HepG2 (cell line): Measurements from ENCODE around the gene PIH1D2. TPM values are rescaled to one million over a fixed set of nuclear protein-coding genes. Genes with fewer than 3 reads are reported as not detected.

Experiments used
- CC2D1A ChIP-seq: sonication (generic); formaldehyde crosslinking; IDR thresholded peaks from 2 replicates; pipeline ENCODE4 v1.8.1; 2023; ENCODE audit warnings: mild to moderate bottlenecking, missing genetic modification reagents
- HNF4A ChIP-seq: sonication (generic); formaldehyde crosslinking; IDR thresholded peaks from 2 replicates; pipeline ENCODE4 v1.4.0; 2020; ENCODE audit warnings: missing genetic modification reagents
- IKZF1 ChIP-seq: fragments of 450-650 bp; IDR thresholded peaks from 2 replicates; pipeline ENCODE4 v1.7.1; 2016
- MAFF ChIP-seq: IDR thresholded peaks from 2 replicates; pipeline ENCODE4 v1.6.1; 2011; ENCODE audit warnings: low read depth, low read length, improper control_type of control experiment
- MATR3 ChIP-seq: sonication (generic); formaldehyde crosslinking; IDR thresholded peaks from 2 replicates; pipeline ENCODE4 v1.4.0; 2020; ENCODE audit warnings: missing genetic modification reagents
- NKX3-1 ChIP-seq: sonication (generic); formaldehyde crosslinking; IDR thresholded peaks from 2 replicates; pipeline ENCODE4 v1.5.0; 2020; ENCODE audit warnings: missing genetic modification reagents
- NR2C2 ChIP-seq: sonication (generic); formaldehyde crosslinking; IDR thresholded peaks from 2 replicates; pipeline ENCODE4 v1.4.0; 2020; ENCODE audit warnings: missing genetic modification reagents, mild to moderate bottlenecking, moderate library complexity, borderline replicate concordance
- POLR2A ChIP-seq, 2 experiments: IDR thresholded peaks; 2 replicates each; pipeline ENCODE4 v1.6.1; 2011; ENCODE audit warnings: low read depth in 2 of 2, low read length in 2 of 2, mild to moderate bottlenecking in 1 of 2, moderate library complexity in 1 of 2; ENCODE audit not compliant: insufficient read depth in 1 of 2
- RORA ChIP-seq: sonication (generic); formaldehyde crosslinking; IDR thresholded peaks from 2 replicates; pipeline ENCODE4 v1.5.0; 2020; ENCODE audit warnings: mild to moderate bottlenecking, missing genetic modification reagents, moderate library complexity
- SMAD9 ChIP-seq: sonication (generic); formaldehyde crosslinking; IDR thresholded peaks from 2 replicates; pipeline ENCODE4 v1.5.1; 2020; ENCODE audit warnings: mild to moderate bottlenecking, missing genetic modification reagents
- ZNF30 ChIP-seq: sonication (generic); formaldehyde crosslinking; IDR thresholded peaks from 2 replicates; pipeline ENCODE4 v1.5.0; 2020; ENCODE audit warnings: mild to moderate bottlenecking, missing genetic modification reagents
- ZNF501 ChIP-seq: sonication (generic); formaldehyde crosslinking; IDR thresholded peaks from 2 replicates; pipeline ENCODE4 v1.5.1; 2020; ENCODE audit warnings: mild to moderate bottlenecking, moderate library complexity, missing genetic modification reagents
- ZNF557 ChIP-seq: sonication (generic); formaldehyde crosslinking; IDR thresholded peaks from 2 replicates; pipeline ENCODE4 v1.4.0; 2020; ENCODE audit warnings: missing genetic modification reagents
- ZSCAN22 ChIP-seq: sonication (generic); formaldehyde crosslinking; IDR thresholded peaks from 2 replicates; pipeline ENCODE4 v1.4.0; 2020; ENCODE audit warnings: mild to moderate bottlenecking, missing genetic modification reagents
- polyA plus RNA-seq, 8 experiments: library from polyadenylated mRNA; depleted of rRNA in 3 of 8; stranded (reverse) in 7 of 8; unstranded in 1 of 8; fragments of >200 nt; fragmentation: Illumina TruSeq in 4 of 8; extraction: Trizol in 4 of 8; gene quantifications; 2 replicates each; pipeline versions ENCODE4 v1.2.1 to v1.2.3, GENCODE V29; 2011 to 2016; ENCODE audit warnings: low read depth in 4 of 8, missing spikeins in 1 of 8, mixed read lengths in 1 of 8; ENCODE audit not compliant: insufficient read depth in 1 of 8
- total RNA-seq, 5 experiments: library from RNA; depleted of rRNA; stranded (reverse); fragments of >200 nt; fragmentation: Illumina TruSeq; extraction: Trizol; gene quantifications; 2 replicates each; pipeline ENCODE4 v1.2.3, GENCODE V29; 2016; ENCODE audit warnings: low read depth in 1 of 5
- TF ChIP-seq, protein P1 (sequence below): IDR thresholded peaks from 2 replicates; pipeline ENCODE4 v1.6.1; 2016
- TF ChIP-seq, protein P2 (sequence below): sonication (generic); formaldehyde crosslinking; IDR thresholded peaks from 2 replicates; pipeline ENCODE4 v1.4.0; 2020; ENCODE audit warnings: mild to moderate bottlenecking, missing genetic modification reagents
- TF ChIP-seq, protein P3 (sequence below): sonication (generic); formaldehyde crosslinking; IDR thresholded peaks from 2 replicates; pipeline ENCODE4 v1.5.1; 2020; ENCODE audit warnings: mild to moderate bottlenecking, missing genetic modification reagents, moderate library complexity
- TF ChIP-seq, protein P4 (sequence below): sonication (generic); formaldehyde crosslinking; IDR thresholded peaks from 2 replicates; pipeline ENCODE4 v1.8.0; 2022; ENCODE audit warnings: low read depth, missing genetic modification reagents
- TF ChIP-seq, protein P5 (sequence below): sonication (generic); formaldehyde crosslinking; IDR thresholded peaks from 2 replicates; pipeline ENCODE4 v1.4.0; 2020; ENCODE audit warnings: missing genetic modification reagents

PIH1D2 gene
- total and polyA plus RNA-seq, 2 of the 13 experiments (the other 11 are each of a cell fraction or from before 2014, with no cell fraction given), result 0.49 to 2.7 TPM

DNA sequence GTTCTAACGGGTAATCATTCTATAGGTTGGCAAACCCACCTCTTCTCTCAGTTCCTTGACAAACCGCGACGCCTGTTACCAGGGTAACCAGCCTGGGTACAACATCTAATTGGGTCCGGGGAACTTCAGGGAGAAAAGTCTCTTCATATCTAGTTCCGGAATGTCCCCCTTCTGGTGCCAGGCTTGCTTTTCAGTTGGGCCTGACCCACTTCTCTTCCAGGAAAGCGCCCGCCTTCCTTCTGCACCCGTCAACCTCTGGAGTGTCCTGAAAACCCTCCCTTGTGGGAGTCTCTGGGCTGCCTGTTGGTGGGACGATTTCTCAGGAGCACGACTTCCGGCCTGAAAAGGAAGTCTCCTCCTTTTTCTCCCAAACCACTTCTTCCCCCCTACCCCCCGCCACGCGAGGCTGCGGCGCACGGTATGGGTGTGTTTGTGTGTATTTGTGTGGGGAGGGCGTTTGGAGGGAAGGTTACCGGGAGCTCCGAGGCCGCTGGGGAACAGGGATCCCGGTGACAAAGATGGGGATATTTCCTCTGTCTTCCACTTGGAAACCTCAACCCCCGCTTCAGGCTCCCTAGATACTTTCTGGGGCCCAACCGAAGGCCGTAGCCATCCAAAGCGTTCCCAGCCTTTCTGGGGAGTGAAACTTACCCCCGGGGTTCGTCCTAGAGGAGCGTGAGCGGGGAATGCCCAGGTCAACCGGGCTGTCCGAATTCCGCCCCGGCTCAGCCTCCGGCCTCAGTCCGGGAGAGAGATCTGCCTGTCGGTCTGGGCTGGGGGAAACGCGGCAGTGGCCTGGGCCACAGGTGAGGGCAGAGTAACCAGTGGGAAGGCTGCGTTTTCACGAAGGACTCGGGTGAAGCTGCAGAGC, at the start of gene PIH1D2, which contains the start of gene NKAPD1 (continued):
- TF ChIP-seq, protein P1, sequence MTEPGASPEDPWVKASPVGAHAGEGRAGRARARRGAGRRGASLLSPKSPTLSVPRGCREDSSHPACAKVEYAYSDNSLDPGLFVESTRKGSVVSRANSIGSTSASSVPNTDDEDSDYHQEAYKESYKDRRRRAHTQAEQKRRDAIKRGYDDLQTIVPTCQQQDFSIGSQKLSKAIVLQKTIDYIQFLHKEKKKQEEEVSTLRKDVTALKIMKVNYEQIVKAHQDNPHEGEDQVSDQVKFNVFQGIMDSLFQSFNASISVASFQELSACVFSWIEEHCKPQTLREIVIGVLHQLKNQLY (CRISPR knock-in tag), result peak; percentile 21; the same call in 1 of the 2 replicates
- TF ChIP-seq, protein P2, sequence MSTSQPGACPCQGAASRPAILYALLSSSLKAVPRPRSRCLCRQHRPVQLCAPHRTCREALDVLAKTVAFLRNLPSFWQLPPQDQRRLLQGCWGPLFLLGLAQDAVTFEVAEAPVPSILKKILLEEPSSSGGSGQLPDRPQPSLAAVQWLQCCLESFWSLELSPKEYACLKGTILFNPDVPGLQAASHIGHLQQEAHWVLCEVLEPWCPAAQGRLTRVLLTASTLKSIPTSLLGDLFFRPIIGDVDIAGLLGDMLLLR (CRISPR knock-in tag), result 0 out of 2 replicates have a peak, but pooled peaks have one; percentile 24
- TF ChIP-seq, protein P3, sequence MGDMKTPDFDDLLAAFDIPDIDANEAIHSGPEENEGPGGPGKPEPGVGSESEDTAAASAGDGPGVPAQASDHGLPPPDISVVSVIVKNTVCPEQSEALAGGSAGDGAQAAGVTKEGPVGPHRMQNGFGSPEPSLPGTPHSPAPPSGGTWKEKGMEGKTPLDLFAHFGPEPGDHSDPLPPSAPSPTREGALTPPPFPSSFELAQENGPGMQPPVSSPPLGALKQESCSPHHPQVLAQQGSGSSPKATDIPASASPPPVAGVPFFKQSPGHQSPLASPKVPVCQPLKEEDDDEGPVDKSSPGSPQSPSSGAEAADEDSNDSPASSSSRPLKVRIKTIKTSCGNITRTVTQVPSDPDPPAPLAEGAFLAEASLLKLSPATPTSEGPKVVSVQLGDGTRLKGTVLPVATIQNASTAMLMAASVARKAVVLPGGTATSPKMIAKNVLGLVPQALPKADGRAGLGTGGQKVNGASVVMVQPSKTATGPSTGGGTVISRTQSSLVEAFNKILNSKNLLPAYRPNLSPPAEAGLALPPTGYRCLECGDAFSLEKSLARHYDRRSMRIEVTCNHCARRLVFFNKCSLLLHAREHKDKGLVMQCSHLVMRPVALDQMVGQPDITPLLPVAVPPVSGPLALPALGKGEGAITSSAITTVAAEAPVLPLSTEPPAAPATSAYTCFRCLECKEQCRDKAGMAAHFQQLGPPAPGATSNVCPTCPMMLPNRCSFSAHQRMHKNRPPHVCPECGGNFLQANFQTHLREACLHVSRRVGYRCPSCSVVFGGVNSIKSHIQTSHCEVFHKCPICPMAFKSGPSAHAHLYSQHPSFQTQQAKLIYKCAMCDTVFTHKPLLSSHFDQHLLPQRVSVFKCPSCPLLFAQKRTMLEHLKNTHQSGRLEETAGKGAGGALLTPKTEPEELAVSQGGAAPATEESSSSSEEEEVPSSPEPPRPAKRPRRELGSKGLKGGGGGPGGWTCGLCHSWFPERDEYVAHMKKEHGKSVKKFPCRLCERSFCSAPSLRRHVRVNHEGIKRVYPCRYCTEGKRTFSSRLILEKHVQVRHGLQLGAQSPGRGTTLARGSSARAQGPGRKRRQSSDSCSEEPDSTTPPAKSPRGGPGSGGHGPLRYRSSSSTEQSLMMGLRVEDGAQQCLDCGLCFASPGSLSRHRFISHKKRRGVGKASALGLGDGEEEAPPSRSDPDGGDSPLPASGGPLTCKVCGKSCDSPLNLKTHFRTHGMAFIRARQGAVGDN, result peak; percentile 74
- TF ChIP-seq SMAD9 (CRISPR knock-in tag), result no peak
- no peak for TF ChIP-seq ZNF30
- no peak for TF ChIP-seq ZNF557 (CRISPR knock-in tag)
- TF ChIP-seq ZNF501 (CRISPR knock-in tag), result peak; percentile 66
- no peak for TF ChIP-seq HNF4A (CRISPR knock-in tag)
- TF ChIP-seq RORA (CRISPR knock-in tag), result no peak
- no peak for TF ChIP-seq MATR3 (CRISPR knock-in tag)
- peak in 1 of 2 experiments; percentile 60; a peak in 3 of 4 replicates for TF ChIP-seq POLR2A (IDR thresholded peaks at IDR 0.05; ENCODE audit: insufficient read depth in 1 of 2, low read depth in 2 of 2, low read length in 2 of 2)
- TF ChIP-seq, protein P4, sequence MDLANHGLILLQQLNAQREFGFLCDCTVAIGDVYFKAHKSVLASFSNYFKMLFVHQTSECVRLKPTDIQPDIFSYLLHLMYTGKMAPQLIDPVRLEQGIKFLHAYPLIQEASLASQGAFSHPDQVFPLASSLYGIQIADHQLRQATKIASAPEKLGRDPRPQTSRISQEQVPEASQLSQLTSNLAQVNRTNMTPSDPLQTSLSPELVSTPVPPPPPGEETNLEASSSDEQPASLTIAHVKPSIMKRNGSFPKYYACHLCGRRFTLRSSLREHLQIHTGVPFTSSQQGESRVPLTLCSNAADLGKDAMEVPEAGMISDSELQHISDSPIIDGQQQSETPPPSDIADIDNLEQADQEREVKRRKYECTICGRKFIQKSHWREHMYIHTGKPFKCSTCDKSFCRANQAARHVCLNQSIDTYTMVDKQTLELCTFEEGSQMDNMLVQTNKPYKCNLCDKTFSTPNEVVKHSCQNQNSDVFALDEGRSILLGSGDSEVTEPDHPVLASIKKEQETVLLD (CRISPR knock-in tag), result peak; percentile 42; the same call in 1 of the 2 replicates
- TF ChIP-seq NKX3-1, result peak; percentile 34; the same call in 1 of the 2 replicates
- no peak for TF ChIP-seq MAFF
- no peak for TF ChIP-seq IKZF1
- TF ChIP-seq, protein P5, sequence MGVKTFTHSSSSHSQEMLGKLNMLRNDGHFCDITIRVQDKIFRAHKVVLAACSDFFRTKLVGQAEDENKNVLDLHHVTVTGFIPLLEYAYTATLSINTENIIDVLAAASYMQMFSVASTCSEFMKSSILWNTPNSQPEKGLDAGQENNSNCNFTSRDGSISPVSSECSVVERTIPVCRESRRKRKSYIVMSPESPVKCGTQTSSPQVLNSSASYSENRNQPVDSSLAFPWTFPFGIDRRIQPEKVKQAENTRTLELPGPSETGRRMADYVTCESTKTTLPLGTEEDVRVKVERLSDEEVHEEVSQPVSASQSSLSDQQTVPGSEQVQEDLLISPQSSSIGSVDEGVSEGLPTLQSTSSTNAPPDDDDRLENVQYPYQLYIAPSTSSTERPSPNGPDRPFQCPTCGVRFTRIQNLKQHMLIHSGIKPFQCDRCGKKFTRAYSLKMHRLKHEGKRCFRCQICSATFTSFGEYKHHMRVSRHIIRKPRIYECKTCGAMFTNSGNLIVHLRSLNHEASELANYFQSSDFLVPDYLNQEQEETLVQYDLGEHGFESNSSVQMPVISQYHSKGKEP, result no peak; the same call in 1 of the 2 replicates
- TF ChIP-seq NR2C2 (CRISPR knock-in tag), result peak; percentile 81; the same call in 1 of the 2 replicates
- no peak for TF ChIP-seq ZSCAN22 (CRISPR knock-in tag)
- TF ChIP-seq CC2D1A (CRISPR knock-in tag), result no peak
